ENCODE results near the gene LY6G6F.

LY6G6F gene

GRCh38 chr6:31677955-31678354 lies 28.7 kb upstream of the LY6G6F start:
- DNase-seq = no peak

- peak; percentile 65 for DNase-seq
Measured at GRCh38 chr6:31680226-31681134, 26.2 kb upstream of the LY6G6F start, which contains the start of gene LY6G5C. LY6G5C (minus strand) TSS chr6:31681067; CDS start chr6:31680373, 694 bp downstream.

- peak; percentile 37 for DNase-seq
Measured at GRCh38 chr6:31681135-31681671, 25.5 kb upstream of the LY6G6F start.

- DNase-seq = no peak
Measured at GRCh38 chr6:31683591-31683990, 23.1 kb upstream of the LY6G6F start.

GRCh38 chr6:31686483-31686882 lies 20.2 kb upstream of the LY6G6F start:
- no peak for DNase-seq

- no peak for DNase-seq
Measured at GRCh38 chr6:31687321-31687720, 19.3 kb upstream of the LY6G6F start.

- DNase-seq = no peak
Measured at GRCh38 chr6:31687860-31688693, 18.6 kb upstream of the LY6G6F start.

GRCh38 chr6:31689249-31690110 lies 17.2 kb upstream of the LY6G6F start:
- no peak for DNase-seq

- no peak for DNase-seq
Measured at GRCh38 chr6:31690231-31691077, 16.2 kb upstream of the LY6G6F start.

GRCh38 chr6:31691078-31691463 lies 15.6 kb upstream of the LY6G6F start:
- DNase-seq = no peak

- no peak for DNase-seq
Measured at GRCh38 chr6:31691564-31692108, 15.0 kb upstream of the LY6G6F start.

GRCh38 chr6:31692353-31692752 lies 14.3 kb upstream of the LY6G6F start:
- no peak for DNase-seq

GRCh38 chr6:31692886-31693285 lies 13.8 kb upstream of the LY6G6F start:
- no peak for DNase-seq

GRCh38 chr6:31693535-31693934 lies 13.1 kb upstream of the LY6G6F start:
- no peak for DNase-seq

GRCh38 chr6:31697555-31697954 lies 9.1 kb upstream of the LY6G6F start:
- DNase-seq = peak; percentile 21

GRCh38 chr6:31700740-31701401 lies 5.8 kb upstream of the LY6G6F start:
- no peak for DNase-seq

GRCh38 chr6:31701666-31702404 lies 4.8 kb upstream of the LY6G6F start:
- no peak for DNase-seq

- peak; percentile 44 for DNase-seq
Measured at GRCh38 chr6:31702405-31702818, 4.3 kb upstream of the LY6G6F start.

GRCh38 chr6:31702819-31703716 lies 3.6 kb upstream of the LY6G6F start, which contains the start of gene ABHD16A:
ABHD16A (minus strand) TSS chr6:31703324; CDS start chr6:31703281, 43 bp downstream.
- DNase-seq = peak; percentile 97
